Breast epithelium (tissue), 4 donors: ENCODE results near the gene ZAR1. TPM values are rescaled to one million over a fixed set of nuclear protein-coding genes. Genes with fewer than 3 reads are reported as not detected.
"Not testable (repeated sequence)": the region's sequence is repeated elsewhere in the genome, so short reads cannot be mapped to it uniquely, and the experiment has no call there.

ENCODE experiments used
- DNase-seq, 2 donors: peaks; one replicate each; pipeline ENCODE4 v3.0.0-alpha.2; 2019; ENCODE audit warnings: low spot score in 2 of 2
- H3K27ac ChIP-seq, 2 donors: fragments of 200-600 bp; sonication (generic) in 1 of 2; one replicate each; pipeline ENCODE4 v1.5.1; 2016 to 2019; ENCODE audit warnings: mild to moderate bottlenecking in 1 of 2
- H3K27me3 ChIP-seq, 2 donors: fragments of 200-600 bp; sonication (generic) in 1 of 2; one replicate each; pipeline versions ENCODE4 v1.5.1 to v1.6.0; 2017 to 2019; ENCODE audit warnings: control low read depth in 1 of 2, mild to moderate bottlenecking in 1 of 2
- H3K36me3 ChIP-seq: fragments of 200-600 bp; one replicate; pipeline ENCODE4 v1.5.1; 2019
- H3K4me1 ChIP-seq, 2 donors: fragments of 200-600 bp; sonication (generic); one replicate each; pipeline ENCODE4 v1.5.1; 2016 to 2019; ENCODE audit warnings: control low read depth in 1 of 2
- H3K4me3 ChIP-seq, 3 donors: fragments of 200-600 bp; sonication (generic); 1 replicate in 2 of 3; 2 replicates in 1 of 3; pipeline ENCODE4 v1.5.1; 2016 to 2019; ENCODE audit warnings: mild to moderate bottlenecking in 3 of 3, moderate library complexity in 2 of 3
- H3K9me3 ChIP-seq, 2 donors: fragments of 200-600 bp; sonication (generic) in 1 of 2; one replicate each; pipeline ENCODE4 v1.5.1; 2016 to 2019; ENCODE audit warnings: control low read depth in 1 of 2
- POLR2A ChIP-seq: fragments of 450-650 bp; IDR thresholded peaks from one replicate; pipeline ENCODE4 v1.6.1; 2016; ENCODE audit warnings: antibody characterized with exemption, mild to moderate bottlenecking, moderate library complexity
- POLR2AphosphoS5 ChIP-seq, 3 donors: sonication (generic); formaldehyde crosslinking; IDR thresholded peaks; one replicate each; pipeline ENCODE4 v1.6.1; 2017; ENCODE audit warnings: antibody characterized with exemption in 3 of 3
- intact Hi-C: fragments of 100-400 bp; cut with DNase I; formaldehyde crosslinking; loops from one replicate; pipeline ENCODE4 v1.15.1; 2023; ENCODE audit warnings: low total_unique reads
- total RNA-seq, 3 donors: library from RNA; depleted of rRNA; stranded (reverse); fragments of >200 nt; gene quantifications; one replicate each; pipeline ENCODE4 v1.1.0, GENCODE V29; 2016
- TF ChIP-seq, protein P1 (sequence below), 3 donors: fragments of 450-650 bp; IDR thresholded peaks; one replicate each; pipeline ENCODE4 v1.5.1; 2016 to 2017; ENCODE audit warnings: antibody characterized with exemption in 3 of 3, mild to moderate bottlenecking in 3 of 3, moderate library complexity in 3 of 3

The ZAR1 gene, protein sequence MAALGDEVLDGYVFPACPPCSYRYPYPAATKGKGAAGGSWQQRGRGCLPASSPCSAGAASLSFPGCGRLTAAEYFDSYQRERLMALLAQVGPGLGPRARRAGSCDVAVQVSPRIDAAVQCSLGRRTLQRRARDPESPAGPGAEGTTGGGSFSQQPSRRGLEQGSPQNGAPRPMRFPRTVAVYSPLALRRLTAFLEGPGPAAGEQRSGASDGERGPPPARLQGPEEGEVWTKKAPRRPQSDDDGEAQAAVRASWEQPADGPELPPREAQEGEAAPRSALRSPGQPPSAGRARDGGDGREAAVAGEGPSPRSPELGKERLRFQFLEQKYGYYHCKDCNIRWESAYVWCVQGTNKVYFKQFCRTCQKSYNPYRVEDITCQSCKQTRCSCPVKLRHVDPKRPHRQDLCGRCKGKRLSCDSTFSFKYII
- under 1 TPM in 1 of 3 donors, not detected in 2; 0.32 TPM for total RNA-seq

DNA sequence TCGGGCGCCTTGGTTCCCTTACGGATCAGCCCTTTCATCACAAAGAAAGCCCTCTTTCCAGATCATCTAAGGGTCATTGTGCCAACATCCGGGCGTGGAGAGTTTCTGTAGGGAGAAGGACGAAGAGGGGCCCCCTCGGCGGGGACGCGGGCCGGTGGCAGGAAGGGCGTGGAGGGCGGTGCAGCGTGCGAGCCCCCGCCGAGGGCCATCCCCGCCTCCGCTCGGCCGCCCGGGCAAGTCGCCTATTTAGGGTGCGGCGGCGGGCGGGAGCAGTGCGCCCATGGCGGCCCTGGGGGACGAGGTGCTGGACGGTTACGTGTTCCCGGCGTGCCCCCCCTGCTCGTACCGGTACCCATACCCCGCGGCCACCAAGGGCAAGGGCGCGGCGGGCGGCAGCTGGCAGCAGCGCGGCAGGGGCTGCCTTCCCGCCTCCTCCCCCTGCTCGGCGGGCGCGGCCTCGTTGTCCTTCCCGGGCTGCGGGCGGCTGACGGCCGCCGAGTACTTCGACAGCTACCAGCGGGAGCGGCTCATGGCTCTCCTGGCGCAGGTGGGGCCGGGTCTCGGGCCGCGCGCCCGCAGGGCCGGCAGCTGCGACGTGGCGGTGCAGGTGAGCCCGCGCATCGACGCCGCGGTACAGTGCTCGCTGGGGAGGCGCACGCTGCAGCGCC lies at the start of gene ZAR1:
Gene ZAR1, plus strand, starts transcription at position 241 of the 668 bp plus-strand sequence. Its CDS starts 40 bp downstream, at position 281.
- no peak within 1 kb of the TSS for H3K27ac ChIP-seq
- H3K9me3 ChIP-seq, result no peaks in the 10 kb centered on the region
- intact Hi-C loops, result no loop called here
- peaks cover 4 to 48% of the 10 kb centered on the region in 2 donors for H3K27me3 ChIP-seq
- H3K4me3 ChIP-seq, result peak within 1 kb of the TSS; percentile 14 to 59 (median 43)
- no peaks in the 10 kb centered on the region for H3K4me1 ChIP-seq
- TF ChIP-seq POLR2AphosphoS5 (IDR thresholded peaks at IDR 0.05) (no peak), POLR2A (no peak)
- TF ChIP-seq, protein P1, sequence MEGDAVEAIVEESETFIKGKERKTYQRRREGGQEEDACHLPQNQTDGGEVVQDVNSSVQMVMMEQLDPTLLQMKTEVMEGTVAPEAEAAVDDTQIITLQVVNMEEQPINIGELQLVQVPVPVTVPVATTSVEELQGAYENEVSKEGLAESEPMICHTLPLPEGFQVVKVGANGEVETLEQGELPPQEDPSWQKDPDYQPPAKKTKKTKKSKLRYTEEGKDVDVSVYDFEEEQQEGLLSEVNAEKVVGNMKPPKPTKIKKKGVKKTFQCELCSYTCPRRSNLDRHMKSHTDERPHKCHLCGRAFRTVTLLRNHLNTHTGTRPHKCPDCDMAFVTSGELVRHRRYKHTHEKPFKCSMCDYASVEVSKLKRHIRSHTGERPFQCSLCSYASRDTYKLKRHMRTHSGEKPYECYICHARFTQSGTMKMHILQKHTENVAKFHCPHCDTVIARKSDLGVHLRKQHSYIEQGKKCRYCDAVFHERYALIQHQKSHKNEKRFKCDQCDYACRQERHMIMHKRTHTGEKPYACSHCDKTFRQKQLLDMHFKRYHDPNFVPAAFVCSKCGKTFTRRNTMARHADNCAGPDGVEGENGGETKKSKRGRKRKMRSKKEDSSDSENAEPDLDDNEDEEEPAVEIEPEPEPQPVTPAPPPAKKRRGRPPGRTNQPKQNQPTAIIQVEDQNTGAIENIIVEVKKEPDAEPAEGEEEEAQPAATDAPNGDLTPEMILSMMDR (IDR thresholded peaks at IDR 0.05), result no peak
- no peak for DNase-seq
- H3K36me3 ChIP-seq, result no peaks in the 10 kb centered on the region

DNA sequence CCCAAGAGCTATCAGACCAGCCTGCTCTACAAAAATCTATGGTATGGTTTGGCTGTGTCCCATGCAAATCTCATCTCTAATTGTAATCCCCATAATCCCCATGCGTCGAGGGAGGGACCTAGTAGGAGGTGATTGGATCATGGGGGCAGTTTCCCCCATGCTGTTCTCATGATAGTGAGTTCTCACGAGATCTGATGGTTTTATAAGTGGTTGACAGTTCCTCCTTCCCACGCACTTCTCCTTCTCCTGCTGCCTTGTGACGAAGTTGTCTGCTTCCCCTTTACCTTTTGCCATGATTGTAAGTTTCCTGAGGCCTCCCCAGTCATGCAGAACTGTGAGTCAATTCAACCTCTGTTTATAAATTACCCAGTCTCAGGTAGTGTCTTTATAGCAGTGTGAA lies 49.1 kb upstream of the ZAR1 start:
- intact Hi-C loops, result loop anchor here (5.0 kb wide), 1 partner anchor 286 kb away; no protein-coding TSS in a partner anchor
- DNase-seq, H3K4me3 ChIP-seq, H3K27ac ChIP-seq, H3K27me3 ChIP-seq, H3K4me1 ChIP-seq, H3K36me3 ChIP-seq, H3K9me3 ChIP-seq: not testable (repeated sequence)

DNA sequence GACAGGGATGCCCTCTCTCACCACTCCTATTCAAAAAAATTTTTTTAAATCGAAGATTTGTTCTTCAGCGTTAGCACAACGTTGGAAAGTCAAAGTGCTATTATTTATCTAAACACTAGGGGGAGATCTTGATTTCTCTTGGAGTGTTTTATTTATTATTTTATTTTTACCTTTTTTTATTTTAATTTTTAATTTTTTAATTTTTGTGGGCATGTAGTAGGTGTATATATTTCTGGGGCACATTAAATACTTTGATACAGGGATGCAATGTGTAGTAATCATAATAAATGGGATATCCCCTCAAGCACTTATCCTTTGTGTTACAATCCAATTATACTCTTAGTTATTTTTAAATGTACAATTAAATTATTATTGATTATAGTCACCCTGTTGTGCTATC lies 44.3 kb upstream of the ZAR1 start:
- H3K27me3 ChIP-seq, result no peaks in the 10 kb centered on the region
- intact Hi-C loops, result no loop called here
- H3K9me3 ChIP-seq, result no peaks in the 10 kb centered on the region
- no peaks in the 10 kb centered on the region for H3K36me3 ChIP-seq
- TF ChIP-seq, protein P1 (IDR thresholded peaks at IDR 0.05), result peak in 2 of 3 donors; percentile 6 to 25
- TF ChIP-seq POLR2AphosphoS5 (IDR thresholded peaks at IDR 0.05), result no peak
- H3K27ac ChIP-seq, result no peak overlapping the region
- no peaks in the 10 kb centered on the region for H3K4me1 ChIP-seq
- DNase-seq, result no peak
- H3K4me3 ChIP-seq, result no peak overlapping the region

DNA sequence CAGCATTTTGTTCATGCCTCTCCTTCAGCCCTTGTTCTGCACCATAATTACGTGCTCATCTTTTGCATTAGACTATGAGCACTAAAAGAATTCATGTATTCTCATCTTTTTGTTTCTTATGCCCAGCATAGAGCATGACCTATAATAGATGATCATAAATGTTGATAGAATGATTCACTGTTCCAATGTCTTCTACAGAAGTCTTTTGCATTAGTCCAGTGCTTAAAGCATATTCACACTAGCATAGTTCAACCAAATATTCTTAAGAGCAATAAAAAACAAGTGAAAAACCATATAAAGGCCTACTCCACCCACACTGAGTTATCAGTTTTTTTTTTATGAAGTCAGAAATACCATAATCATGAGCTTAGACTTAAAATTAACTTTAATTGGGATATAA lies 43.4 kb upstream of the ZAR1 start:
- no peaks in the 10 kb centered on the region for H3K36me3 ChIP-seq
- no peaks in the 10 kb centered on the region for H3K4me1 ChIP-seq
- no peak for DNase-seq
- intact Hi-C loops, result no loop called here
- no peaks in the 10 kb centered on the region for H3K9me3 ChIP-seq
- TF ChIP-seq, protein P1 (IDR thresholded peaks at IDR 0.05), result no peak
- TF ChIP-seq POLR2A, result no peak
- H3K27me3 ChIP-seq, result no peaks in the 10 kb centered on the region
- H3K27ac ChIP-seq, result no peak overlapping the region
- H3K4me3 ChIP-seq, result no peak overlapping the region

DNA sequence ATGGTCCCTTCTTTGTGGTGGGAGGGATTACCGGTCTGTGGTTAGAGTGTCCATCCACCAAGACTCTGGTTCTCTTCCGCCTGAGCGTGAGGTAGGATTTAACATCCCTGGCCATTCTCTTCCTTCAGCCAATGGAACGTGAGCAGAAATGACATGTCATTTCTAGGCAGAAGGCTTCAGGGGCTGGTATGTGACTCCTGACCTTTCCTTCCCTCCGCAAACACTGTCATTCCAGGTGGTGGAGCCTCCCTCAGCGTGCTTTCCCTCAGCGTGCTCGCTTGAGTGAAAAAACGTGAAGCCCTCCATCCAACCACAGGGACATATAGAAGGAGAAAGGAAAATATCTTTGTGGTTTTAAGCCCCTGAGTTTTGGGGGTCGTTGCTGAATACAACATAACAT lies 40.9 kb upstream of the ZAR1 start:
- Histone ChIP-seq H3K9me3 (no peaks in the 10 kb centered on the region), H3K27ac (no peak overlapping the region), H3K27me3 (no peaks in the 10 kb centered on the region), H3K36me3 (no peaks in the 10 kb centered on the region), H3K4me1 (no peaks in the 10 kb centered on the region), H3K4me3 (no peak overlapping the region)
- TF ChIP-seq POLR2A, result no peak
- TF ChIP-seq POLR2AphosphoS5 (IDR thresholded peaks at IDR 0.05), result no peak
- TF ChIP-seq, protein P1 (IDR thresholded peaks at IDR 0.05), result no peak
- no peak for DNase-seq
- intact Hi-C loops, result no loop called here
